ENCODE data around the gene LRRC74A. TPM values are rescaled to one million over a fixed set of nuclear protein-coding genes. Genes with fewer than 3 reads are reported as not detected.

LRRC74A gene
- total and polyA plus RNA-seq, 4 donors = 0.26 TPM; not detected in 3

DNA sequence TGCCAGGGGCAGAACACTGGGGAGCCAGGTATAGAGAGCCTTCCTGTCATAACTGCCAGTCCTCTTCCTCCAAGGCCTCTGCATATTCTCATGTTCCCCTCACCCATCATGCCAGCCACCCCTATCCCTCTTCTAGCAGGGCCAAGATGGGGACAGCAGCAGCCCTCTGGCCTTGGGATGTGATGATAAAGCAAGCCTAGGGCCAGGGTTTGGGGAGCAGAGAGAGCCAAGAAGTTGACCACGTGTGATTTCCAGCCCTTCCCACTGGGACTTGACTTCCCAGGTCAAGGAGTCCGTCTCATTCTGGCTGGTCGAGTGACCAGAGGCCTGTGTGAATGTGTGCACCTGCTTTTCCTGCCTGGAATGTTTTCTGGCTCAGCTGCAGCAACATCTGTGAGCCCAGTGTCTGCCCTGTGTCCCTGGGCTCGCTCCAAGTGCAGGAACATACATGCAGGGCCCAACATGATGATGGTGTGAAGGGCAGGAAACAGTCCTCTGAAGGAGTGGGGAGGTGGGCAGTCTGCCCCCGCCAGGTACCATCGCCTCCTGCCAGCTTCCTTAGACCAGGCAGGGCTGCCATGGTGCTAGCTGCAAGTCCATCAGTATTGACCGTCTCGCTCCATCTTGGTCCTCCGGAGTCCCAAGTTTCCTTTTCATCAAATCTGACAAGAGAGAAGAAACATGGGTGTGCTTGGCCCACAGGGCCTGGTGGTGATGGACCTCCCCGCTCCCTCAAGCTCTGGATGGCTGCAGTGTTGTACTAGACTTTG is 43.9 kb upstream of the LRRC74A start:
- no peak for DNase-seq (ENCODE audit: low read depth in 4 of 6, low spot score in 6 of 6)
- Histone ChIP-seq H3K9me3 (ENCODE audit: control insufficient read depth, insufficient read depth, low read length) (no peaks in the 10 kb centered on the region), H3K27ac (ENCODE audit: low read depth, low read length) (no peak overlapping the region), H3K4me3 (ENCODE audit: low read depth, low read length) (no peak overlapping the region), H3K4me1 (ENCODE audit: control insufficient read depth, insufficient read depth, low read length) (peaks cover 57% of the 10 kb centered on the region), H3K27me3 (ENCODE audit: control insufficient read depth, insufficient read depth, low read length) (no peaks in the 10 kb centered on the region), H3K36me3 (ENCODE audit: control insufficient read depth, insufficient read depth, low read length) (peaks cover 80% of the 10 kb centered on the region)
- 72% methylated on average over 8 of the region's 10 CpGs for WGBS (ENCODE audit: insufficient coverage)

DNA sequence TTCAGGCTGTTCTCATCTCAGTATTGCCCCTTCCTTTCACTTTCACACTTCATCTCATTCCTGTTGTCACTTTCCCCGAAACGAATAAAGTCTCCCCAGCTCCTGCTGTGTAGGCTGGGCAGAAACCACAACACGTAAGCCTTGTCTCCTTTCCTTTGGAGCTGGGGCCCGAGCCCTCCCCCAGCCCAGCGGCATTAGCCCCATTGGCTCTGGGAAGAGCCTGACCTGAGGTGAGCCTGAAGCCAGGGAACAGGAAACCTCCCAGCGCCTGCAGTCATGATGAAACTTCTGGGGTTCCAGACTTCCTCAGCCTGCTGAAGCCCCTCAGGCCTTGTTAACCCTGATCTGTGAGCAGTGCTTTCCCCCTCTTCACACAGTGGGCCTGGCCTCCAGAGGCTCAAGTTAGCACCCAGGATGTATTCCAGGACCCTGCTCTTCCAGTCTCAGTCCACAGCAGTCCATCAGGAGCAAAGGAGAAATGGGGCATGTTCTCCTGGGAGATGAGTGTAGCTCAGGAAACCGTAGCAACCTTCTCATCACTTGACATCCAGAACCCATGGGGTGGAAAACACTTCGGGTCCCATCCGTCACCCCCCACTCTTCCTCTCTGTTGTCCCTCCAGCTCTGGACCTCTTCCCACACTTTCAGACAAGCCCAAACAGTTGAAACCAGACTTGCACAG is 43.2 kb upstream of the LRRC74A start:
- WGBS (ENCODE audit: insufficient coverage) = 57% methylated on average over 8 of the region's 9 CpGs
- no peak overlapping the region for H3K27ac ChIP-seq (ENCODE audit: low read depth, low read length)
- DNase-seq (ENCODE audit: low read depth in 4 of 6, low spot score in 6 of 6) = no peak
- H3K9me3 ChIP-seq (ENCODE audit: control insufficient read depth, insufficient read depth, low read length) = no peaks in the 10 kb centered on the region
- H3K4me3 ChIP-seq (ENCODE audit: low read depth, low read length) = no peak overlapping the region
- H3K4me1 ChIP-seq (ENCODE audit: control insufficient read depth, insufficient read depth, low read length) = peaks cover 51% of the 10 kb centered on the region
- no peaks in the 10 kb centered on the region for H3K27me3 ChIP-seq (ENCODE audit: control insufficient read depth, insufficient read depth, low read length)
- H3K36me3 ChIP-seq (ENCODE audit: control insufficient read depth, insufficient read depth, low read length) = peaks cover 80% of the 10 kb centered on the region

DNA sequence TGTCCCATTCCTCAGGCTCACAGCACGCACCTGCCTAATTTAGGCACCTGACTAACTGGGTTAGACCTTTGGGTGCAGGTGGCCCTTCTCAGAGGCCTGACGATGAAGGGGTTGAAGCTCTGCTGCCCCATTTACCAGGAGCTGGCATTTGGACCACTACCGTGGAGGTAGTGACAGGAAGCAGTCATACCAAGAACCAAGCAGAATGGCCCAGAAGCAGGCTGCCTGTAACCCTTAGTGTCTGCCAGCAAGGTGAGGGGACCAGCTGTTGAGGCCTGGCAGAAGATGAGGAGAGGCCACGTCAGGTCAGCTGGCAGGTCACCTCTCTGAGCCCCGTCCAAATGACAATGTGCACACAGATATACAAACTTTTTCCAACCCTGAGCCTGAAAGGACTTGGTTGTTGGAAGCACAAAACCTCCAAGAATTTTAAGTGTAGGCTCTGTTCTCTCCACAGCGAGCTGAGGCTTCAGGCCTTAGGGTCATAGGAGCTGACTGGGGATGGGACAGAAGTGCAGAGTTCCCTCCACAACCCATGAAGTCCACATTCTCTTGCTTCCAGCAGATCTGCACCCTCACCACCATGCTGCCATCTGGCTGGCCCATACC is 41.8 kb upstream of the LRRC74A start:
- Histone ChIP-seq H3K9me3 (ENCODE audit: control insufficient read depth, insufficient read depth, low read length) (no peaks in the 10 kb centered on the region), H3K27ac (ENCODE audit: low read depth, low read length) (no peak overlapping the region), H3K4me1 (ENCODE audit: control insufficient read depth, insufficient read depth, low read length) (peaks cover 45% of the 10 kb centered on the region), H3K36me3 (ENCODE audit: control insufficient read depth, insufficient read depth, low read length) (peaks cover 80% of the 10 kb centered on the region), H3K27me3 (ENCODE audit: control insufficient read depth, insufficient read depth, low read length) (no peaks in the 10 kb centered on the region), H3K4me3 (ENCODE audit: low read depth, low read length) (no peak overlapping the region)
- 62% methylated on average over 4 of the region's 6 CpGs for WGBS (ENCODE audit: insufficient coverage)
- no peak for DNase-seq (ENCODE audit: low read depth in 4 of 6, low spot score in 6 of 6)

DNA sequence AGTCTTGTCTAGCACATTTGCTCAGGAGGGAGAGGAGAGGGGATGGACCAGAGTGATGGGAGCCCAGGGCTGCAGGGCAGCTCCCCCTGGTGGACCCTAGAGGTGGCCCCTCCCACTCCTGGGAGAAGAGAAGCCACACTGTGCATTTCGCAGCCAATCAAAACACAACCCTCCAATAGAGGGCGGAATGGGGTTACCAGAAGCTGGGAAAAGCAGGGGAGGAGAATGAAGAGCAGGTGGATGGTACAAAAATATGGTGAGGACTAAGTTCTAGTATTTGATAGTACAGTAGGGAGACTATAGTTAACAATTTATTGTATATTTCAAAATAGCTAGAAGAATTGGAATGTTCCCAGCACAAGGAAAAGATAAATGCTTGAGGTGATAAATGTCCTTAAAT is 41.3 kb upstream of the LRRC74A start:
- peak in 3 of 6 donors; percentile 48 to 89 (median 76) for DNase-seq (ENCODE audit: low read depth in 4 of 6, low spot score in 6 of 6)
- 20% methylated on average over 1 of the region's 2 CpGs for WGBS (ENCODE audit: insufficient coverage)
- Histone ChIP-seq H3K4me3 (ENCODE audit: low read depth, low read length) (no peak overlapping the region), H3K9me3 (ENCODE audit: control insufficient read depth, insufficient read depth, low read length) (no peaks in the 10 kb centered on the region), H3K36me3 (ENCODE audit: control insufficient read depth, insufficient read depth, low read length) (peaks cover 80% of the 10 kb centered on the region), H3K4me1 (ENCODE audit: control insufficient read depth, insufficient read depth, low read length) (peaks cover 40% of the 10 kb centered on the region), H3K27me3 (ENCODE audit: control insufficient read depth, insufficient read depth, low read length) (no peaks in the 10 kb centered on the region), H3K27ac (ENCODE audit: low read depth, low read length) (no peak overlapping the region)

DNA sequence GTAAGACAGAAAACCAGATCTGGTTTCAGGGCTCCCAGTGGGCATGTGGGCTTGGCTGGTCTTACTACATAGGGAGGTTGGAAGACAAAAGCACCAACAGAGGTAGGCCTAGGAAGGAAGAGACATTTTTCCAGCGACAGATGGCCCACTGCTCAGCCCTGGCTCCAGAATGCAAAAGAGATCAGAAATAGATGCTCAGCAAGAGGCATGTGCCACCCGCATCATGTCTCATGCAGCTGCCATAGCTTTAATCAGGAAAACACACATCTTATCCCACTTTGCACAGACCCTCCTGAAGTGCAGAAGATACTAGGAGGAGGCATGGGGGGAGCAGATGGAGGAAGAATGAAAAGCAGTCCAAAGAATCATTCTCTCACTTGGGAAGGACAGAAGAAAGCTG is 39.6 kb upstream of the LRRC74A start:
- H3K4me3 ChIP-seq (ENCODE audit: low read depth, low read length) = no peak overlapping the region
- 100% methylated on average over 1 of the region's 2 CpGs for WGBS (ENCODE audit: insufficient coverage)
- peaks cover 81% of the 10 kb centered on the region for H3K36me3 ChIP-seq (ENCODE audit: control insufficient read depth, insufficient read depth, low read length)
- no peaks in the 10 kb centered on the region for H3K9me3 ChIP-seq (ENCODE audit: control insufficient read depth, insufficient read depth, low read length)
- no peaks in the 10 kb centered on the region for H3K27me3 ChIP-seq (ENCODE audit: control insufficient read depth, insufficient read depth, low read length)
- peaks cover 22% of the 10 kb centered on the region for H3K4me1 ChIP-seq (ENCODE audit: control insufficient read depth, insufficient read depth, low read length)
- peak in 1 of 6 donors; percentile 80 for DNase-seq (ENCODE audit: low read depth in 4 of 6, low spot score in 6 of 6)
- H3K27ac ChIP-seq (ENCODE audit: low read depth, low read length) = no peak overlapping the region

DNA sequence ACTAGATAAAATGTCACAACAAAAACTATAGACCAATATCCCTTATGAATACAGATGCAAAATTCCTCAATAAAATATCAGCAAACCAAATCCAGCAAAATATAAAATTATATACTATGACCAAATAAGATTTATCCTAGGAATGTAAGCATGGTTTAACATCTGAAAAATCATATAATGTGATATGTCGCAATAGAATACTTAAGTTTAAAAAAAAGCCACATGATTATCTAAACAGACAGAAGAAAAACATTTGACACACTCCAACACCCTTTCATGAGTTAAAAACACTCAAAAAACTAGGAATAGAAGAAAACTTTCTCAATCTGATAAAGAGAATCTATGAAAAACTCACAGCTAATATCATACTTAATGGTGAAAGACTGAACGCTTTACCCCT is 33.8 kb upstream of the LRRC74A start:
- H3K27me3 ChIP-seq (ENCODE audit: control insufficient read depth, insufficient read depth, low read length) = no peaks in the 10 kb centered on the region
- no peak overlapping the region for H3K27ac ChIP-seq (ENCODE audit: low read depth, low read length)
- DNase-seq (ENCODE audit: low read depth in 4 of 6, low spot score in 6 of 6) = no peak
- no peaks in the 10 kb centered on the region for H3K9me3 ChIP-seq (ENCODE audit: control insufficient read depth, insufficient read depth, low read length)
- H3K4me1 ChIP-seq (ENCODE audit: control insufficient read depth, insufficient read depth, low read length) = no peaks in the 10 kb centered on the region
- WGBS (ENCODE audit: insufficient coverage) = no CpG with 5 or more reads among the region's 2 CpGs
- H3K36me3 ChIP-seq (ENCODE audit: control insufficient read depth, insufficient read depth, low read length) = peaks cover 47% of the 10 kb centered on the region
- no peak overlapping the region for H3K4me3 ChIP-seq (ENCODE audit: low read depth, low read length)

DNA sequence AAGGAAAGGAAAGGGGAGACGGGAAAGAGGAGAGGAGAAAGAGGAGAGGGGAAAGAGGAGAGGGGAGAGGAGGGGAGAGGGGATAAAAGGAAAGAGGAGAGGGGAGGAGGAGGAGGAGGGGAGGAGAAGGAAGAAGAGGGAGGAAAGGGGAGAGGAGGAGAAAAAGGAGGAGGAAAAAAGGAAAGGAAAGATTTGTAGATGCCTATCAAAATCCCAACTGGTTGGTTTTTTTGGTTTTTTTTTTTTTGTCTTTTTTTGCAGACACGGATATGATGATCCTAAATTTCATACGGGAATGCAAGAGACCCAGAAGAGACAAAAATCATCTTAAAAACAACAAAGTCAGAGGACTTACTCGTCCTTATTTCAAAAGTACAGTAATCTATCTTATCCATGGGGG is 32.9 kb upstream of the LRRC74A start:
- WGBS (ENCODE audit: insufficient coverage) = 100% methylated on average over 1 of the region's 4 CpGs
- peaks cover 44% of the 10 kb centered on the region for H3K36me3 ChIP-seq (ENCODE audit: control insufficient read depth, insufficient read depth, low read length)

DNA sequence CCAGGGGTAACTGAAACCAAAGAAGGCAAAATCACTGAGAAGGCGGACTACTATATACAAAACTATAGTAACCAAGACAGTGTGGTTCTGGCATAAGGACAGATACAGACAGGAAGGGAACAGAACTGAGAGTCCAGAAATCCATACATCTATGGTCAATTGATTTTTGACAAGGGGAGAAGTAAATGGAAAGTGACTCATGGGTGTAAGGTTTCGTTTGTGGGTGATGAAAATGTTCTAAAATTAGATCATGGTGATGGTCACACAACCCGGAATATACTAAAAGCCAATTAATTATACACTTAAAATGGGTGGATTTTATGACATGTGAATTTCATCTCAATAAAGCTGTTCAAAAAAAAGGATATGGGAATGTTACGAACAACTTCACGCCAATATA is 32.3 kb upstream of the LRRC74A start:
- H3K36me3 ChIP-seq (ENCODE audit: control insufficient read depth, insufficient read depth, low read length) = peaks cover 43% of the 10 kb centered on the region

More for the DNA sequence above, 32.9 kb upstream of the LRRC74A start:
- H3K27ac ChIP-seq (ENCODE audit: low read depth, low read length) = no peak overlapping the region
- no peak for DNase-seq (ENCODE audit: low read depth in 4 of 6, low spot score in 6 of 6)
- no peaks in the 10 kb centered on the region for H3K4me1 ChIP-seq (ENCODE audit: control insufficient read depth, insufficient read depth, low read length)
- H3K9me3 ChIP-seq (ENCODE audit: control insufficient read depth, insufficient read depth, low read length) = no peaks in the 10 kb centered on the region
- H3K27me3 ChIP-seq (ENCODE audit: control insufficient read depth, insufficient read depth, low read length) = no peaks in the 10 kb centered on the region
- H3K4me3 ChIP-seq (ENCODE audit: low read depth, low read length) = no peak overlapping the region

DNA sequence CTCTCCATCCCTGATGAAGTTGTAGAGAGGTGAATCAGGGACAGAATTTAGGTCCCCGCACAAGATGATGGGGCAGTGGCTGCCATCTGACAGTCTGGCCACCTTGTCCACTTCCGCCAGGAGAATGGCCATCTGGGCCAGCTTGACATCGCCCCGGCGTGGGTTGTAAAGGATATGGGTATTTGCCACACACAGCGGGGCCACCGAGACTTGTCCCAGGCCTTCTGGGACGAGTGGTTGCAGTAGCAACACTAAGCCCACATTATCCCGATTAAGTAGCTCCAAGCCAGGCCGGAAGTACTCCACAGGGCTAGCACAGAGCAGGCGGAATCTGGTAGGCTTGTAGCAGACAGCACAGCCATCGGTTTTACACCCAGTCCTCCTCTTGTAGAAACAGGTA is 19.8 kb upstream of the LRRC74A start:
- no peak for DNase-seq (ENCODE audit: low read depth in 4 of 6, low spot score in 6 of 6)
- Histone ChIP-seq H3K27me3 (ENCODE audit: control insufficient read depth, insufficient read depth, low read length) (no peaks in the 10 kb centered on the region), H3K4me3 (ENCODE audit: low read depth, low read length) (no peak overlapping the region), H3K27ac (ENCODE audit: low read depth, low read length) (no peak overlapping the region), H3K9me3 (ENCODE audit: control insufficient read depth, insufficient read depth, low read length) (no peaks in the 10 kb centered on the region), H3K36me3 (ENCODE audit: control insufficient read depth, insufficient read depth, low read length) (peaks cover 39% of the 10 kb centered on the region), H3K4me1 (ENCODE audit: control insufficient read depth, insufficient read depth, low read length) (peaks cover 5% of the 10 kb centered on the region)
- 95% methylated on average over 11 of the region's 12 CpGs for WGBS (ENCODE audit: insufficient coverage)

More for the DNA sequence above, 32.3 kb upstream of the LRRC74A start:
- no CpG with 5 or more reads among the region's 5 CpGs for WGBS (ENCODE audit: insufficient coverage)
- DNase-seq (ENCODE audit: low read depth in 4 of 6, low spot score in 6 of 6) = no peak
- H3K27me3 ChIP-seq (ENCODE audit: control insufficient read depth, insufficient read depth, low read length) = no peaks in the 10 kb centered on the region
- no peaks in the 10 kb centered on the region for H3K4me1 ChIP-seq (ENCODE audit: control insufficient read depth, insufficient read depth, low read length)
- H3K4me3 ChIP-seq (ENCODE audit: low read depth, low read length) = no peak overlapping the region
- no peak overlapping the region for H3K27ac ChIP-seq (ENCODE audit: low read depth, low read length)
- H3K9me3 ChIP-seq (ENCODE audit: control insufficient read depth, insufficient read depth, low read length) = no peaks in the 10 kb centered on the region
